Naive thymus-derived CD8-positive, alpha-beta T cell (primary cell): ENCODE data around the gene AFDN. TPM values are rescaled to one million over a fixed set of nuclear protein-coding genes. Genes with fewer than 3 reads are reported as not detected.

Experiments used
- ATAC-seq, 2 donors: fragments of 150-1000 bp; cut with Tn5 transposase in 1 of 2; sonication (Bioruptor Pico), chemical (Tn5 transposase) in 1 of 2; 1 replicate in 1 of 2; 2 replicates in 1 of 2; pipeline ENCODE4 v1.10.0; 2021; ENCODE audit warnings: mild to moderate bottlenecking in 2 of 2, moderate library complexity in 2 of 2
- POLR2A ChIA-PET: fragments of 350-600 bp; sonication (Branson Sonifier 250); formaldehyde crosslinking; loops from one replicate; lab custom pipeline; 2021; ENCODE audit warnings: antibody characterized with exemption; lab: Charles Lee
- DNase-seq, 10 donors: peaks; one replicate each; pipeline versions ENCODE4 v3.0.0 to v3.0.0-alpha.2; 2020 to 2022
- H3K27ac Mint-ChIP-seq, 10 donors: one replicate each; pipeline ENCODE4 v1.8.0; 2020 to 2022; ENCODE audit warnings: mild to moderate bottlenecking in 10 of 10, mixed read lengths in 10 of 10, moderate library complexity in 4 of 10, inconsistent platforms in 1 of 10
- H3K27me3 Mint-ChIP-seq, 5 donors: one replicate each; pipeline ENCODE4 v1.8.0; 2021 to 2022; ENCODE audit warnings: mixed read lengths in 5 of 5
- H3K36me3 Mint-ChIP-seq, 3 donors: one replicate each; pipeline ENCODE4 v1.8.0; 2020 to 2022; ENCODE audit warnings: mixed read lengths in 3 of 3, mild to moderate bottlenecking in 2 of 3, inconsistent platforms in 1 of 3
- H3K4me1 Mint-ChIP-seq, 4 donors: one replicate each; pipeline ENCODE4 v1.8.0; 2021 to 2022; ENCODE audit warnings: mixed read lengths in 4 of 4
- H3K4me3 Mint-ChIP-seq, 10 donors: one replicate each; pipeline ENCODE4 v1.8.0; 2020 to 2022; ENCODE audit warnings: mild to moderate bottlenecking in 10 of 10, mixed read lengths in 10 of 10, moderate library complexity in 6 of 10, inconsistent platforms in 1 of 10
- H3K9me3 Mint-ChIP-seq, 9 donors: one replicate each; pipeline ENCODE4 v1.8.0; 2020 to 2022; ENCODE audit warnings: mixed read lengths in 9 of 9, mild to moderate bottlenecking in 3 of 9, inconsistent platforms in 1 of 9, moderate library complexity in 1 of 9
- polyA plus RNA-seq, 3 donors: library from polyadenylated mRNA; unstranded; fragments of 300-500 nt; fragmentation: Illumina TruSeq; gene quantifications; one replicate each; pipeline ENCODE4 v1.2.3, GENCODE V29; 2021
- total RNA-seq, 8 experiments: library from RNA in 2 of 8; stranded (reverse) in 2 of 8; gene quantifications; one replicate each; pipeline ENCODE4 v1.2.3 and lab custom pipeline; 2021 to 2026

The AFDN gene
- total and polyA plus RNA-seq, 5 experiments from 2014 or later = 0.46 to 9.6 (median 5.3) TPM; not detected in 1

- Mint-ChIP-seq H3K36me3 (peaks cover 0 to 12% (median 4%) of the 10 kb centered on the region in 3 donors), H3K27me3 (peaks cover 14 to 66% (median 46%) of the 10 kb centered on the region in 5 donors), H3K4me3 (peak overlapping the region; percentile 76 to 88 (median 83)), H3K27ac (peak overlapping the region in 4 of 10 donors; percentile 23 to 75 (median 40)), H3K4me1 (peaks cover 10 to 24% (median 23%) of the 10 kb centered on the region in 4 donors), H3K9me3 (peaks cover 0 to 35% (median 0%) of the 10 kb centered on the region in 9 donors)
- POLR2A ChIA-PET = no interaction called here
- ATAC-seq (peak; percentile 84 to 88), DNase-seq (peak; percentile 26 to 81 (median 54))
Observed at GRCh38 chr6:167826230-167826895, 348 bp upstream of the AFDN start.

GRCh38 chr6:167827583-167828324 is 1.0 kb downstream of the AFDN start:
- peak in 5 of 10 donors; percentile 9 to 31 (median 16) for DNase-seq
- peaks cover 16 to 67% (median 56%) of the 10 kb centered on the region in 5 donors for H3K27me3 Mint-ChIP-seq
- peaks cover 10 to 24% (median 23%) of the 10 kb centered on the region in 4 donors for H3K4me1 Mint-ChIP-seq
- H3K9me3 Mint-ChIP-seq = peaks cover 0 to 35% (median 0%) of the 10 kb centered on the region in 9 donors
- H3K36me3 Mint-ChIP-seq = peaks cover 0 to 12% (median 4%) of the 10 kb centered on the region in 3 donors
- ATAC-seq = peak; percentile 26 to 35
- H3K4me3 Mint-ChIP-seq = peak overlapping the region; percentile 76 to 89 (median 84)
- POLR2A ChIA-PET = interaction anchor here (0.7 kb wide), 1 partner anchor 196 kb away, joined by 3 read pairs; no protein-coding TSS in a partner anchor
- peak overlapping the region in 5 of 10 donors; percentile 4 to 80 (median 42) for H3K27ac Mint-ChIP-seq

DNA sequence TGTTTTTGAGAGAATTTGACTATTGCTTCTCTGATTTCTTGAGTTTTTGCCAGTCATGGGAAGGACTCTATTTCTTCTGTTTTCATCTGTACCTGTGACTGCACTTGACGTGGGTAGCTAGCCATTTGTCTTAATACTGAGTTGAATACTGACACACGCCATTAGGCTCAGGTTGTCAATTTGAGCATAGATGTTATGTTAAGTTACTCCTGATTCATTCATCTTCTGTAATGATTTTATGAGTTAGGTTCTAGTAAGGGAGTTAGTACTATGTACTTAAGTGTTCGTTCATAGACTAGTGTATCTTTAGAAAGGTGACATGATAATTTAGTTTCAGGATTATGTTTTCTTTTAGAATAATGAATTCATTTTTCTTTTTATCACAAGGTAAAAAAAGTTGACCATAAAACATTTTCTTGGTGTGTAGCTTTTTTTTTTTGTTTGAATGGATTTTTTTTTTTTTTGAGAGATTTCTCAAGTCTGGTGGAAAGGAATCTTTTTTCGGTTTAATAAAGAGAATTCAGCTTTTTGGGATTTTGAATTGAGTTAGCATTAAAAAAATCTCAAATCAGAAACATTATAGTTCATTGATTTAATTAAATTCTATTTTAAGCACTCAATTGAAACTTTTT is 1.7 kb downstream of the AFDN start:
- peaks cover 10 to 29% (median 23%) of the 10 kb centered on the region in 4 donors for H3K4me1 Mint-ChIP-seq
- POLR2A ChIA-PET = interaction anchor here (0.7 kb wide), 1 partner anchor 195 kb away, joined by 3 read pairs; no protein-coding TSS in a partner anchor
- H3K27me3 Mint-ChIP-seq = peaks cover 20 to 70% (median 58%) of the 10 kb centered on the region in 5 donors
- peaks cover 0 to 12% (median 4%) of the 10 kb centered on the region in 3 donors for H3K36me3 Mint-ChIP-seq
- ATAC-seq (no peak), DNase-seq (no peak)
- peak overlapping the region in 1 of 10 donors; percentile 10 for H3K27ac Mint-ChIP-seq
- peaks cover 0 to 35% (median 0%) of the 10 kb centered on the region in 9 donors for H3K9me3 Mint-ChIP-seq
- H3K4me3 Mint-ChIP-seq = peak overlapping the region; percentile 76 to 89 (median 84)

GRCh38 chr6:167829513-167829912 is 2.8 kb downstream of the AFDN start:
- POLR2A ChIA-PET = no interaction called here
- no peak overlapping the region for H3K4me3 Mint-ChIP-seq
- peaks cover 0 to 30% (median 0%) of the 10 kb centered on the region in 9 donors for H3K9me3 Mint-ChIP-seq
- H3K36me3 Mint-ChIP-seq = peaks cover 0 to 12% (median 4%) of the 10 kb centered on the region in 3 donors
- DNase-seq = no peak
- H3K27me3 Mint-ChIP-seq = peaks cover 20 to 68% (median 62%) of the 10 kb centered on the region in 5 donors
- no peak overlapping the region for H3K27ac Mint-ChIP-seq
- no peak for ATAC-seq
- peaks cover 10 to 28% (median 23%) of the 10 kb centered on the region in 4 donors for H3K4me1 Mint-ChIP-seq

DNA sequence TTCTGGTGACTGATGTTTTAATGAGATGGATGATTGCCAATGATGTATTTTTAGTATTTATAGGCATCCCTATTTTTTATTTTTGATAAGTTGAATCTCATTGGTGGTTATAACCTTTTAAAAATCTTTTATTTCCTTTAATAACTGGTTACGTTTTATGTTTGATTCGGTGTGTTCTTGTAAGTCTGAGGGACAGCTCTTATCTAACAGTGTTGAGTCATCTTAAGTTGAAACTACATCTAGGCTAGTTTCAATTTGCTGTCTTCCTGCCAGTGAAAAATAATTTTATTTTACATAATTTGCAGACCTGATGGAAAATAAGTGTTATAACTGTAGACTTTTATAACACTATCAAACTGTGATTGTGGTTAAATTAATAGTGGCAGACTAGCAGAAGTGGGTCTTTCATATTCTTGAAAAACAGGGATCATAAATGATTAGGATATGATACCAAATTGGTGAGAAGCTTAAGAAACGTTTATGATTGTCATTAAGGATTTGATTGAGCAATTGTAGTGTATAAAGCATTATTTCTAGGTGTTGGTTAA is 4.6 kb downstream of the AFDN start:
- Mint-ChIP-seq H3K4me1 (peaks cover 5 to 17% (median 11%) of the 10 kb centered on the region in 4 donors), H3K9me3 (peaks cover 0 to 19% (median 0%) of the 10 kb centered on the region in 9 donors), H3K27ac (no peak overlapping the region), H3K4me3 (no peak overlapping the region), H3K36me3 (peaks cover 0 to 8% (median 2%) of the 10 kb centered on the region in 3 donors), H3K27me3 (peaks cover 17 to 77% (median 56%) of the 10 kb centered on the region in 5 donors)
- POLR2A ChIA-PET = interaction anchor here (0.7 kb wide), 1 partner anchor 59 kb away, joined by 6 read pairs; no protein-coding TSS in a partner anchor
- ATAC-seq (no peak), DNase-seq (no peak)

DNA sequence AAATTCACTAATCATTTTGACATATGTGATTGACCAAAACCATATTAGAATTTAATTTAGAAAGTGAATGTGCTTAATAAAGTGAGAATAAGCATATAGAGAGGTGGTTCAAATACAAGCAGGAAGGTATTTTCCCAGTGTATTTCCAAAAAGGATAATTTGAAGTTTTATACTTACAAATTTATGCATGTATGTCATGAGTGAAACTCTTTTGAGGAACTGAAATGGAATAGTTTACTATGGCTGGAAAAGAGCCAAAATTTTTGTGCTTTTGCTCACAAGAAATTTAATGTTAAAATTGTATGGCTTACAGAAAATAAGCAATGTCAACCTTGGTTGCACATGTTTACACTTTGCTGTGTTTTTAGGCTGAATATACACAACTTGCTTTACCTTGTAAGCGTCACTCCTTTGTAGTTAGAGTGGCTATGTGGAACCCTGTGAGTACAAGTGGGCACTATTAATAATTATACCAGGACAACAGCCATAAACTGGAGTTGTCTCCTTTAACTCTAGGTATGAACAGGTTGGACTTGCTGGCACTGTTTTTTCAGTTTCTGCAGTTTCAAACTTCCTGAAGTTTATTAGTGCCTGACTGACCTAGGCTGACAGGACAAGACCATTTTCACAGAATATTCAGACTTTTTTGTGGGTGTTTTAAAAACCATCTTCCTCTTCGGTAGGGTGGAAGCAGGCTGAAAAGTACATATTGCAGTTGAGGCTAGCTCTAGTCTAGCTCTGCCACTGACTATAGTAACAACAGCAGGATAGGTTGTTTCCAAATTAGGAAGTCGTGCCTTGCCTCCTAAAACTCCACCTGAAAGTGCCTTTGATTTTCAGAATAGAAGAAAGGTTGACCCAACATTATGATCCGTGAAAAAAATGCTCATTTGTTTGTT is 6.0 kb downstream of the AFDN start:
- POLR2A ChIA-PET = no interaction called here
- peaks cover 2 to 12% (median 6%) of the 10 kb centered on the region in 4 donors for H3K4me1 Mint-ChIP-seq
- no peak for ATAC-seq
- H3K36me3 Mint-ChIP-seq = peaks cover 0 to 8% (median 2%) of the 10 kb centered on the region in 3 donors
- H3K4me3 Mint-ChIP-seq = no peak overlapping the region
- H3K27me3 Mint-ChIP-seq = peaks cover 17 to 70% (median 55%) of the 10 kb centered on the region in 5 donors
- peaks cover 0 to 17% (median 0%) of the 10 kb centered on the region in 9 donors for H3K9me3 Mint-ChIP-seq
- no peak for DNase-seq
- no peak overlapping the region for H3K27ac Mint-ChIP-seq

DNA sequence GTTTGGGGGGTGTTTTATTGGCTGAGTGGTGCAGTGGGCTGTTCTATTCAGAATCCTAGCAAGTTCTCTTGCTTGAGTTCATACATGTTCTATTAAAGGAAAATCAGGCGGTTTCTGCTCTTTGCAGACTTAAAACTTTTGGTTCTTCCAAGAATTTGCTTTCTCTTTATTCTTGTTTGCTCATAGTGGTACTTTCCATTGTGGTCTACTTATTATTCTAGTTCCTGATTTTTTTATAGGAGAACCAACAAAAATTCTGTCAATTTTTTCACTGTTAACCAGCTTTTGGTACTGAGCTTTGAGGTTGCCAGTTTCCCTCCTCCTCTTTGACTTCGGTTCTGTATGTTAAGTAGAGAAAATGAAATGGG is 6.7 kb downstream of the AFDN start:
- H3K9me3 Mint-ChIP-seq = peaks cover 0 to 10% (median 0%) of the 10 kb centered on the region in 9 donors
- peaks cover 20 to 64% (median 55%) of the 10 kb centered on the region in 5 donors for H3K27me3 Mint-ChIP-seq
- no peak for ATAC-seq
- no peak overlapping the region for H3K27ac Mint-ChIP-seq
- POLR2A ChIA-PET = no interaction called here
- peaks cover 0 to 6% (median 0%) of the 10 kb centered on the region in 4 donors for H3K4me1 Mint-ChIP-seq
- no peak overlapping the region for H3K4me3 Mint-ChIP-seq
- no peak for DNase-seq
- peaks cover 0 to 8% (median 2%) of the 10 kb centered on the region in 3 donors for H3K36me3 Mint-ChIP-seq

DNA sequence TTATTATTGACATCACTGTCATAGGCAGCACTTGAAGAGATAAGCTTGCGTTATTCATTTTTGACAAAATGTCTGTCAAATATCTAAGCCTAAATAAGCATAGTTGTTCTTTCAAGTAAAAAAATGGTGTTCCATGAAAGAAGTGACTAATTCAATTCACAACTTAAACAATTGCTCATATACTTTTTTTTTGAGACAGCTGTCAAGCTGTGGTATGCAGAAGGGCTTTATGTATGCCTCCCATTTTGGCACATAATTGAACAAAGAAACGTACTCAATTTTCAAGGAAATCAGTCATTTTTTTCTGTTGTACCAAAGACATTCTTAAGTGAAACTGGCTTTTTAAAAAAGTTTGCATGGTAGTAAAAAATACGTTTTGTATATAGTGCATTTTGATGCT is 8.5 kb downstream of the AFDN start:
- no peak for ATAC-seq
- POLR2A ChIA-PET = no interaction called here
- Mint-ChIP-seq H3K4me3 (no peak overlapping the region), H3K27ac (no peak overlapping the region), H3K4me1 (peaks cover 0 to 6% (median 0%) of the 10 kb centered on the region in 4 donors), H3K27me3 (peaks cover 17 to 48% (median 41%) of the 10 kb centered on the region in 5 donors), H3K9me3 (peaks cover 0 to 3% (median 0%) of the 10 kb centered on the region in 9 donors), H3K36me3 (peaks cover 0 to 5% (median under 1%) of the 10 kb centered on the region in 3 donors)
- no peak for DNase-seq

GRCh38 chr6:167836721-167837120 is 10.0 kb downstream of the AFDN start:
- Mint-ChIP-seq H3K4me1 (peaks cover 0 to 6% (median 0%) of the 10 kb centered on the region in 4 donors), H3K36me3 (no peaks in the 10 kb centered on the region), H3K27ac (no peak overlapping the region), H3K4me3 (no peak overlapping the region), H3K27me3 (peaks cover 13 to 34% (median 32%) of the 10 kb centered on the region in 5 donors), H3K9me3 (peaks cover 0 to 2% (median 0%) of the 10 kb centered on the region in 9 donors)
- ATAC-seq (no peak), DNase-seq (no peak)
- POLR2A ChIA-PET = no interaction called here

DNA sequence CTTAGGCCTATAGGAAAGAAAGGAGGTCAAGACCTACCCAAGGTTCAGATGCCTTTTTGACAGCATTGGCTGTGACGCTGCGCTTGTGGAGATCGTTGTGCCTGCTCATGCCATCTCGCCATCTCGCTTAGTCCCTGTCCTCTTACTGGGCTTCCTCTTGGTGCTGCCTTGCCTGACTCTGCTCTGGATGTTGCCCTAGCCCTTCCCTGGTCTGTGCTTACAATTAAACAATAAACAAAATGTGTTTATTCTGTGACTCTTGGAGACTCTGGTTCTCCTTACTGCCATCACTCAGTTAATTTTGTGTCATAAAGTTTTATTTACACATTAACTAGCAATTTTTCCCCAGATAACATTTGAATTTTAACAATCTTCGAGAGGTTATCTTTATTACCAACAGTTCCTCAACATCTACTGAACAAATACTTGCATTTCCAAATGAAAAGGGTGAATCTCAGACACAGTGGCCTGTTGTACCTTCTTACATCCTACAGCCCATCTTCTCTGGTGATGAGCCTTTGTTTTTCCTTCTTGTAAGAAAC is 11.6 kb downstream of the AFDN start:
- peaks cover 0 to 2% (median 0%) of the 10 kb centered on the region in 9 donors for H3K9me3 Mint-ChIP-seq
- POLR2A ChIA-PET = no interaction called here
- ATAC-seq (no peak), DNase-seq (no peak)
- peaks cover 5 to 30% (median 24%) of the 10 kb centered on the region in 5 donors for H3K27me3 Mint-ChIP-seq
- no peaks in the 10 kb centered on the region for H3K36me3 Mint-ChIP-seq
- no peak overlapping the region for H3K4me3 Mint-ChIP-seq
- H3K4me1 Mint-ChIP-seq = peaks cover 0 to 2% (median 0%) of the 10 kb centered on the region in 4 donors
- H3K27ac Mint-ChIP-seq = no peak overlapping the region

DNA sequence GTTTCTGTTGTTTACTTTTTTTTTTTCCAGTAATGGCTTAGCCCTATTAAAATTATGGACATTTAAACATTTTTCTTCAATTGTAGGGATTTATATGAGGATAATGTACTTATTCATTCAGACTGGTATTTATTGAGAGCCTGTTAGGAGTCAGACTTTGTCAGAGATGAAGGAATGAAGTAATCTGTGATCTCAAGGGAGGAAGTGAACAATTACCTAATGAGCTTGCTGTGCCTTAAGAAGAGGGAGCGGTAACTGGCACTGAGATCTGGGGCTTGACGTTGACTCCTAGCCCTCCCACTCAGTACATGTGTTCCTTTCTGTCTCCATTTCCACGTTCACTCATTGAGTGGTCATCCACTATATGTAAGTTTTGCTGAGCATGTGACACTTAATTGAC is 12.6 kb downstream of the AFDN start:
- Mint-ChIP-seq H3K36me3 (no peaks in the 10 kb centered on the region), H3K4me3 (no peak overlapping the region), H3K4me1 (no peaks in the 10 kb centered on the region), H3K27ac (no peak overlapping the region), H3K27me3 (peaks cover 8 to 25% (median 16%) of the 10 kb centered on the region in 5 donors), H3K9me3 (no peaks in the 10 kb centered on the region)
- DNase-seq (no peak), ATAC-seq (no peak)
- POLR2A ChIA-PET = no interaction called here
